ENCODE data around the gene PRPF31. TPM values are rescaled to one million over a fixed set of nuclear protein-coding genes. Genes with fewer than 3 reads are reported as not detected.
A peak's percentile ranks its signal among the peaks of the same experiment; 100 is the strongest.
"Not testable (repeated sequence)": the region's sequence is repeated elsewhere in the genome, so short reads cannot be mapped to it uniquely, and the experiment has no call there.

PRPF31 gene
- total RNA-seq, 1 experiment from 2014 or later = 62.4 TPM

- in situ Hi-C loops (cut with HindIII; ENCODE audit: low pct_unique_long_range_greater_than_20kb, low sequenced_read_pairs) = no loop called here
- DNase-seq (ENCODE audit: low read depth, low spot score) = no peak
These were observed 39.2 kb downstream of the PRPF31 start for GRCh38 chr19:54154603-54155345.

GRCh38 chr19:54155694-54156093, 40.1 kb downstream of the PRPF31 start:
- in situ Hi-C loops (cut with HindIII; ENCODE audit: low pct_unique_long_range_greater_than_20kb, low sequenced_read_pairs) = no loop called here
- no peak for DNase-seq (ENCODE audit: low read depth, low spot score)

GRCh38 chr19:54156490-54156889, 40.9 kb downstream of the PRPF31 start:
- in situ Hi-C loops (cut with HindIII; ENCODE audit: low pct_unique_long_range_greater_than_20kb, low sequenced_read_pairs) = no loop called here
- no peak for DNase-seq (ENCODE audit: low read depth, low spot score)

GRCh38 chr19:54156953-54157352, 41.4 kb downstream of the PRPF31 start:
- no peak for DNase-seq (ENCODE audit: low read depth, low spot score)
- in situ Hi-C loops (cut with HindIII; ENCODE audit: low pct_unique_long_range_greater_than_20kb, low sequenced_read_pairs) = no loop called here

- DNase-seq (ENCODE audit: low read depth, low spot score) = no peak
- in situ Hi-C loops (cut with HindIII; ENCODE audit: low pct_unique_long_range_greater_than_20kb, low sequenced_read_pairs) = no loop called here
These were observed 43.3 kb downstream of the PRPF31 start for GRCh38 chr19:54158812-54159351.

- DNase-seq (ENCODE audit: low read depth, low spot score) = peak; percentile 100
- in situ Hi-C loops (cut with HindIII; ENCODE audit: low pct_unique_long_range_greater_than_20kb, low sequenced_read_pairs) = no loop called here
These were observed 44.0 kb downstream of the PRPF31 start, which contains the start of gene LENG1 for GRCh38 chr19:54159352-54160181. TSS of gene LENG1 (minus strand) at chr19:54159721. CDS start at chr19:54159695, 26 bp downstream.

GRCh38 chr19:54160182-54160811, 44.7 kb downstream of the PRPF31 start:
- in situ Hi-C loops (cut with HindIII; ENCODE audit: low pct_unique_long_range_greater_than_20kb, low sequenced_read_pairs) = no loop called here

GRCh38 chr19:54160854-54161253, 45.3 kb downstream of the PRPF31 start:
- DNase-seq (ENCODE audit: low read depth, low spot score) = no peak
- in situ Hi-C loops (cut with HindIII; ENCODE audit: low pct_unique_long_range_greater_than_20kb, low sequenced_read_pairs) = no loop called here

More at GRCh38 chr19:54160182-54160811, 44.7 kb downstream of the PRPF31 start:
- no peak for DNase-seq (ENCODE audit: low read depth, low spot score)

GRCh38 chr19:54162241-54162805, 46.8 kb downstream of the PRPF31 start:
- in situ Hi-C loops (cut with HindIII; ENCODE audit: low pct_unique_long_range_greater_than_20kb, low sequenced_read_pairs) = no loop called here
- DNase-seq (ENCODE audit: low read depth, low spot score) = peak; percentile 57

- DNase-seq (ENCODE audit: low read depth, low spot score) = no peak
- in situ Hi-C loops (cut with HindIII; ENCODE audit: low pct_unique_long_range_greater_than_20kb, low sequenced_read_pairs) = no loop called here
These were observed 47.3 kb downstream of the PRPF31 start for GRCh38 chr19:54162884-54163283.

GRCh38 chr19:54164369-54165068, 49.0 kb downstream of the PRPF31 start:
- in situ Hi-C loops (cut with HindIII; ENCODE audit: low pct_unique_long_range_greater_than_20kb, low sequenced_read_pairs) = no loop called here
- peak; percentile 19 for DNase-seq (ENCODE audit: low read depth, low spot score)

GRCh38 chr19:54165222-54165621, 49.7 kb downstream of the PRPF31 start:
- DNase-seq (ENCODE audit: low read depth, low spot score) = no peak

GRCh38 chr19:54168174-54168917, 52.8 kb downstream of the PRPF31 start:
- in situ Hi-C loops (cut with HindIII; ENCODE audit: low pct_unique_long_range_greater_than_20kb, low sequenced_read_pairs) = no loop called here
- DNase-seq (ENCODE audit: low read depth, low spot score) = peak; percentile 86

More at GRCh38 chr19:54165222-54165621, 49.7 kb downstream of the PRPF31 start:
- in situ Hi-C loops (cut with HindIII; ENCODE audit: low pct_unique_long_range_greater_than_20kb, low sequenced_read_pairs) = no loop called here

GRCh38 chr19:54169149-54169740, 53.7 kb downstream of the PRPF31 start:
- DNase-seq (ENCODE audit: low read depth, low spot score) = no peak
- in situ Hi-C loops (cut with HindIII; ENCODE audit: low pct_unique_long_range_greater_than_20kb, low sequenced_read_pairs) = no loop called here

GRCh38 chr19:54171736-54172431, 56.3 kb downstream of the PRPF31 start:
- in situ Hi-C loops (cut with HindIII; ENCODE audit: low pct_unique_long_range_greater_than_20kb, low sequenced_read_pairs); DNase-seq (ENCODE audit: low read depth, low spot score): not testable (repeated sequence)
